Gastrocnemius medialis (tissue), 4 donors: ENCODE measurements around the gene CCDC183.

ENCODE experiments used
- POLR2A ChIP-seq, 2 donors: fragments of 450-650 bp; IDR thresholded peaks; one replicate each; pipeline ENCODE4 v1.6.1; 2017; ENCODE audit warnings: antibody characterized with exemption in 2 of 2, mild to moderate bottlenecking in 2 of 2, moderate library complexity in 2 of 2
- TF ChIP-seq, protein P1 (sequence below), 5 experiments: fragments of 450-650 bp in 3 of 5; fragments of 200-600 bp in 2 of 5; sonication (generic) in 2 of 5; IDR thresholded peaks in 4 of 5; conservative IDR thresholded peaks in 1 of 5; 1 replicate in 4 of 5; 2 replicates in 1 of 5; pipeline ENCODE4 v1.5.1; 2016 to 2019; ENCODE audit warnings: antibody characterized with exemption in 5 of 5, mild to moderate bottlenecking in 3 of 5, moderate library complexity in 3 of 5

DNA sequence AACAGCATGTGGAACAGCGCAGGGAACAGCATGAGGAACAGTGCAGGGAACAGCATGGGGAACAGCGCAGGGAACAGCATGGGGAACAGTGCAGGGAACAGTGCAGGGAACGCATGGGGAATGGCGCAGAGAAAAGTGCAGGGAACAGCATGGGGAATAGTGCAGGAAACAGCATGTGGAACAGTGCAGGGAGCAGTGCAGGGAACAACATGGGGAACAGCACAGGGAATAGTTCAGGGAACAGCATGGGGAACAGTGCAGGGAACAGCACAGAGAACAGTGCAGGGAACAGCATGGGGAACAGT lies 40.1 kb upstream of the CCDC183 start:
- TF ChIP-seq, protein P1, sequence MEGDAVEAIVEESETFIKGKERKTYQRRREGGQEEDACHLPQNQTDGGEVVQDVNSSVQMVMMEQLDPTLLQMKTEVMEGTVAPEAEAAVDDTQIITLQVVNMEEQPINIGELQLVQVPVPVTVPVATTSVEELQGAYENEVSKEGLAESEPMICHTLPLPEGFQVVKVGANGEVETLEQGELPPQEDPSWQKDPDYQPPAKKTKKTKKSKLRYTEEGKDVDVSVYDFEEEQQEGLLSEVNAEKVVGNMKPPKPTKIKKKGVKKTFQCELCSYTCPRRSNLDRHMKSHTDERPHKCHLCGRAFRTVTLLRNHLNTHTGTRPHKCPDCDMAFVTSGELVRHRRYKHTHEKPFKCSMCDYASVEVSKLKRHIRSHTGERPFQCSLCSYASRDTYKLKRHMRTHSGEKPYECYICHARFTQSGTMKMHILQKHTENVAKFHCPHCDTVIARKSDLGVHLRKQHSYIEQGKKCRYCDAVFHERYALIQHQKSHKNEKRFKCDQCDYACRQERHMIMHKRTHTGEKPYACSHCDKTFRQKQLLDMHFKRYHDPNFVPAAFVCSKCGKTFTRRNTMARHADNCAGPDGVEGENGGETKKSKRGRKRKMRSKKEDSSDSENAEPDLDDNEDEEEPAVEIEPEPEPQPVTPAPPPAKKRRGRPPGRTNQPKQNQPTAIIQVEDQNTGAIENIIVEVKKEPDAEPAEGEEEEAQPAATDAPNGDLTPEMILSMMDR (IDR thresholded peaks at IDR 0.05 in 4 of 5, conservative IDR thresholded peaks at IDR 0.05 in 1 of 5), result no peak
- TF ChIP-seq POLR2A (IDR thresholded peaks at IDR 0.05), result no peak
